ENCODE data around the gene ATP6AP1. TPM values are rescaled to one million over a fixed set of nuclear protein-coding genes. Genes with fewer than 3 reads are reported as not detected.

Gene ATP6AP1
- total and polyA plus RNA-seq, 10 of the 15 experiments (the other 5 are each of a cell fraction or from before 2014, with no cell fraction given) = 4.5 to 56.4 (median 32.0) TPM

DNA sequence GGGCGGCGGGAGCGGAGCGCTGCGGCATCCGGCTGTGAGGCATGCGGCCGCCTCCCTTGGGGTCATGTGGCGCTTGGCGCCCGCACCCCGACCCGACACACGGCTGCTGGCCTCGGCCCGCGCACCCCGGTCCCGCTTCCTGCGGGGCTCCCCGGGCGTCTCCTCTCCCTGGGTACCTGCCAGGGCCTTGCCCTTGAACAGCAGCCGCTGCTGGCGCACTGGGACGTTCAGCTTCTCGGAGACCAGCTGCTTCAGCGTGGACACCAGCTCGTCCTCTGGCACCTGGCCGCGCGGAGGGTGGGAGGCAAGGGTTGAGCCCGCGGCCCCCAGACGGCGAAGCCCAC is 57.5 kb downstream of the ATP6AP1 start:
- Histone ChIP-seq H3K4me2 (ENCODE audit: control insufficient read depth, insufficient read depth) (peak overlapping the region; percentile 77), H3K9me3 (replicated peaks; ENCODE audit: control insufficient read depth, insufficient read depth, low read length) (no peaks in the 10 kb centered on the region; the same call in 2 of the 3 replicates), H3K4me3 (peak overlapping the region; percentile 64), H2AFZ (ENCODE audit: control insufficient read depth, low read depth, low read length) (peak overlapping the region; percentile 19; the same call in 1 of the 2 replicates), H3K27ac (ENCODE audit: control insufficient read depth, insufficient read depth) (peak overlapping the region; percentile 42), H3K27me3 (replicated peaks in 1 of 2; ENCODE audit: control insufficient read depth in 2 of 2, insufficient read depth in 2 of 2, low read length in 1 of 2) (no peaks in the 10 kb centered on the region), H3K36me3 (ENCODE audit: control insufficient read depth in 2 of 2, insufficient read depth in 2 of 2, low read length in 1 of 2) (peaks cover 0 to 2% of the 10 kb centered on the region in 2 experiments; a peak in 2 of 4 replicates), H4K20me1 (ENCODE audit: control insufficient read depth, insufficient read depth) (no peaks in the 10 kb centered on the region), H3K4me1 (ENCODE audit: control insufficient read depth, insufficient read depth, low read length) (peaks cover 8% of the 10 kb centered on the region; the same call in 1 of the 2 replicates), H3K79me2 (ENCODE audit: control insufficient read depth, insufficient read depth, low read length) (peaks cover 21% of the 10 kb centered on the region), H3K9ac (ENCODE audit: control insufficient read depth, insufficient read depth, low read length) (peak overlapping the region; percentile 75)
- intact Hi-C loops (cut with micrococcal nuclease; ENCODE audit: unreplicated experiment) (no loop called here), in situ Hi-C loops (cut with MboI) (no loop called here)
- FAIRE-seq (no peak), ATAC-seq (peak; percentile 9), DNase-seq (ENCODE audit: low read depth, low spot score) (no peak)
- 27% methylated on average over 35 of the region's 35 CpGs for WGBS (ENCODE audit: insufficient coverage, insufficient replicate concordance, low lambda C conversion rate, missing lambda C conversion rate)
- ChIA-PET POLR2A (interaction anchor here (1.0 to 1.3 kb wide), 3 partner anchors 8 to 25 kb away, joined by 3 to 7 read pairs (median 4); partner anchors contain the start of gene LAGE3), CTCF (interaction anchor here (2.1 kb wide), 1 partner anchor 41 kb away, joined by 6 read pairs; no protein-coding TSS in a partner anchor), SMC1A (ENCODE audit: uncharacterized antibody, unreplicated experiment) (interaction anchor here (1.5 to 1.6 kb wide), 2 partner anchors 9 to 41 kb away, joined by 3 to 7 read pairs; no protein-coding TSS in a partner anchor), RAD21 (ENCODE audit: unreplicated experiment) (interaction anchor here (1.4 to 1.5 kb wide), 2 partner anchors 11 to 41 kb away, joined by 4 read pairs; no protein-coding TSS in a partner anchor)
- TF ChIP-seq, protein P1, sequence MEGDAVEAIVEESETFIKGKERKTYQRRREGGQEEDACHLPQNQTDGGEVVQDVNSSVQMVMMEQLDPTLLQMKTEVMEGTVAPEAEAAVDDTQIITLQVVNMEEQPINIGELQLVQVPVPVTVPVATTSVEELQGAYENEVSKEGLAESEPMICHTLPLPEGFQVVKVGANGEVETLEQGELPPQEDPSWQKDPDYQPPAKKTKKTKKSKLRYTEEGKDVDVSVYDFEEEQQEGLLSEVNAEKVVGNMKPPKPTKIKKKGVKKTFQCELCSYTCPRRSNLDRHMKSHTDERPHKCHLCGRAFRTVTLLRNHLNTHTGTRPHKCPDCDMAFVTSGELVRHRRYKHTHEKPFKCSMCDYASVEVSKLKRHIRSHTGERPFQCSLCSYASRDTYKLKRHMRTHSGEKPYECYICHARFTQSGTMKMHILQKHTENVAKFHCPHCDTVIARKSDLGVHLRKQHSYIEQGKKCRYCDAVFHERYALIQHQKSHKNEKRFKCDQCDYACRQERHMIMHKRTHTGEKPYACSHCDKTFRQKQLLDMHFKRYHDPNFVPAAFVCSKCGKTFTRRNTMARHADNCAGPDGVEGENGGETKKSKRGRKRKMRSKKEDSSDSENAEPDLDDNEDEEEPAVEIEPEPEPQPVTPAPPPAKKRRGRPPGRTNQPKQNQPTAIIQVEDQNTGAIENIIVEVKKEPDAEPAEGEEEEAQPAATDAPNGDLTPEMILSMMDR (IDR thresholded peaks at IDR 0.05 in 2 of 3, conservative IDR thresholded peaks at IDR 0.05 in 1 of 3; ENCODE audit: control insufficient read depth in 2 of 3, extremely low read depth in 1 of 3, insufficient read depth in 1 of 3, low read depth in 3 of 3, low read length in 3 of 3) = no peak
- TF ChIP-seq SRF (IDR thresholded peaks at IDR 0.05; ENCODE audit: low read depth in 2 of 2, low read length in 2 of 2) (no peak), HDAC2 (IDR thresholded peaks at IDR 0.05) (no peak), POLR2A (IDR thresholded peaks at IDR 0.05; ENCODE audit: low read depth, low read length) (0 out of 2 replicates have a peak, but pooled peaks have one; percentile 10), HDGF (IDR thresholded peaks at IDR 0.05) (no peak), ZBTB4 (CRISPR knock-in tag; IDR thresholded peaks at IDR 0.05) (no peak), NR2F1 (conservative IDR thresholded peaks at IDR 0.05) (0 out of 2 replicates have a peak, but pooled peaks have one; percentile 34)
- BruUV-seq (replicated peaks) = no TSS peak

Small RNAs within 50 kb of the gene (microRNA-seq; reads per million reads assigned to microRNA genes)
- not detected for gene MIR6858

Small RNAs within 50 kb of the gene (small RNA-seq; reads per million reads assigned to genes)
- gene MIR6858 (0.35 reads per million), gene SNORA70 (not detected)

Other genes starting within 250 kb of the ATP6AP1 start
Only the 7 nearest of the 22 such genes appear.
- 13.1 and 16.0 TPM in 2 replicates for gene EMD, start 49.4 kb upstream of the ATP6AP1 start, total RNA-seq (2014; rRNA removed)
- gene EMD, start 49.4 kb upstream of the ATP6AP1 start, total RNA-seq (2014; rRNA removed; fragmentation: Illumina TruSeq; extraction: Trizol) = 26.7 and 27.1 TPM in 2 replicates
- gene EMD, start 49.4 kb upstream of the ATP6AP1 start, total RNA-seq (2021) = 58.5 and 59.3 TPM in 2 replicates
- gene EMD, start 49.4 kb upstream of the ATP6AP1 start, polyA plus RNA-seq (2011; rRNA removed) = 15.3 and 23.3 TPM in 2 replicates
- gene EMD, start 49.4 kb upstream of the ATP6AP1 start, polyA plus RNA-seq (2014; fragmentation: Illumina TruSeq; extraction: Trizol) = 63.8 and 83.3 TPM in 2 replicates
- 1 to 10 TPM in 1 of 2 experiments, under 1 TPM in 1; 0.76 to 1.9 TPM for gene EMD, start 49.4 kb upstream of the ATP6AP1 start, polyA plus RNA-seq (2014; fragmentation: Nextera tagmentation; extraction: Ambion mirVana)
- 63.9 TPM in 2 replicates for gene EMD, start 49.4 kb upstream of the ATP6AP1 start, polyA plus RNA-seq (2014; rRNA removed)
- gene EMD, start 49.4 kb upstream of the ATP6AP1 start, polyA plus RNA-seq (2016; fragmentation: Nextera tagmentation; extraction: Ambion mirVana) = 100 to 1,000 TPM in 1 of 2 experiments, 10 to 100 TPM in 1; 89.5 to 100 TPM
- 4,925 and 4,997 TPM in 2 replicates for gene RPL10, start 30.3 kb upstream of the ATP6AP1 start, total RNA-seq (2014; rRNA removed)
- 3,759 and 3,772 TPM in 2 replicates for gene RPL10, start 30.3 kb upstream of the ATP6AP1 start, total RNA-seq (2014; rRNA removed; fragmentation: Illumina TruSeq; extraction: Trizol)
- 4,064 and 4,152 TPM in 2 replicates for gene RPL10, start 30.3 kb upstream of the ATP6AP1 start, total RNA-seq (2021)
- gene RPL10, start 30.3 kb upstream of the ATP6AP1 start, polyA plus RNA-seq (2011; rRNA removed) = 2,618 and 3,504 TPM in 2 replicates
- gene RPL10, start 30.3 kb upstream of the ATP6AP1 start, polyA plus RNA-seq (2014; fragmentation: Illumina TruSeq; extraction: Trizol) = 6,343 and 6,987 TPM in 2 replicates
- 1,000 to 10,000 TPM; 5,383 to 7,222 TPM for gene RPL10, start 30.3 kb upstream of the ATP6AP1 start, polyA plus RNA-seq (2014; fragmentation: Nextera tagmentation; extraction: Ambion mirVana)
- 6,238 and 6,871 TPM in 2 replicates for gene RPL10, start 30.3 kb upstream of the ATP6AP1 start, polyA plus RNA-seq (2014; rRNA removed)
- gene RPL10, start 30.3 kb upstream of the ATP6AP1 start, polyA plus RNA-seq (2016; fragmentation: Nextera tagmentation; extraction: Ambion mirVana) = 1,000 to 10,000 TPM; 1,938 to 2,032 TPM
- gene DNASE1L1, start 19.4 kb upstream of the ATP6AP1 start, total RNA-seq (2014; rRNA removed) = 19.3 and 19.7 TPM in 2 replicates
- 6.4 and 7.3 TPM in 2 replicates for gene DNASE1L1, start 19.4 kb upstream of the ATP6AP1 start, total RNA-seq (2014; rRNA removed; fragmentation: Illumina TruSeq; extraction: Trizol)
- gene DNASE1L1, start 19.4 kb upstream of the ATP6AP1 start, total RNA-seq (2021) = 13.5 and 14.6 TPM in 2 replicates
- 3.1 and 4.4 TPM in 2 replicates for gene DNASE1L1, start 19.4 kb upstream of the ATP6AP1 start, polyA plus RNA-seq (2011; rRNA removed)
- gene DNASE1L1, start 19.4 kb upstream of the ATP6AP1 start, polyA plus RNA-seq (2014; fragmentation: Illumina TruSeq; extraction: Trizol) = 4.1 and 6.7 TPM in 2 replicates
- under 1 TPM; 0.60 to 0.74 TPM for gene DNASE1L1, start 19.4 kb upstream of the ATP6AP1 start, polyA plus RNA-seq (2014; fragmentation: Nextera tagmentation; extraction: Ambion mirVana)
- 20.0 and 22.7 TPM in 2 replicates for gene DNASE1L1, start 19.4 kb upstream of the ATP6AP1 start, polyA plus RNA-seq (2014; rRNA removed)
- 10 to 100 TPM in 1 of 2 experiments, 1 to 10 TPM in 1; 6.9 to 10.9 TPM for gene DNASE1L1, start 19.4 kb upstream of the ATP6AP1 start, polyA plus RNA-seq (2016; fragmentation: Nextera tagmentation; extraction: Ambion mirVana)
- 25.3 and 31.3 TPM in 2 replicates for gene TAFAZZIN, start 17.1 kb upstream of the ATP6AP1 start, total RNA-seq (2014; rRNA removed)
- gene TAFAZZIN, start 17.1 kb upstream of the ATP6AP1 start, total RNA-seq (2014; rRNA removed; fragmentation: Illumina TruSeq; extraction: Trizol) = 14.2 and 15.3 TPM in 2 replicates
- gene TAFAZZIN, start 17.1 kb upstream of the ATP6AP1 start, total RNA-seq (2021) = 37.0 and 39.2 TPM in 2 replicates
- 15.7 and 20.0 TPM in 2 replicates for gene TAFAZZIN, start 17.1 kb upstream of the ATP6AP1 start, polyA plus RNA-seq (2011; rRNA removed)
- 21.8 and 22.6 TPM in 2 replicates for gene TAFAZZIN, start 17.1 kb upstream of the ATP6AP1 start, polyA plus RNA-seq (2014; fragmentation: Illumina TruSeq; extraction: Trizol)
- 1 to 10 TPM in 1 of 2 experiments, under 1 TPM in 1; 0.71 to 1.4 TPM for gene TAFAZZIN, start 17.1 kb upstream of the ATP6AP1 start, polyA plus RNA-seq (2014; fragmentation: Nextera tagmentation; extraction: Ambion mirVana)
- gene TAFAZZIN, start 17.1 kb upstream of the ATP6AP1 start, polyA plus RNA-seq (2014; rRNA removed) = 43.1 and 50.4 TPM in 2 replicates
- 10 to 100 TPM; 25.0 to 31.6 TPM for gene TAFAZZIN, start 17.1 kb upstream of the ATP6AP1 start, polyA plus RNA-seq (2016; fragmentation: Nextera tagmentation; extraction: Ambion mirVana)
- gene GDI1, start 8.5 kb downstream of the ATP6AP1 start, total RNA-seq (2014; rRNA removed) = 46.6 and 59.9 TPM in 2 replicates
- 22.2 and 22.7 TPM in 2 replicates for gene GDI1, start 8.5 kb downstream of the ATP6AP1 start, total RNA-seq (2014; rRNA removed; fragmentation: Illumina TruSeq; extraction: Trizol)
- 57.9 and 61.3 TPM in 2 replicates for gene GDI1, start 8.5 kb downstream of the ATP6AP1 start, total RNA-seq (2021)
- gene GDI1, start 8.5 kb downstream of the ATP6AP1 start, polyA plus RNA-seq (2011; rRNA removed) = 48.1 and 102 TPM in 2 replicates
- 45.1 and 64.1 TPM in 2 replicates for gene GDI1, start 8.5 kb downstream of the ATP6AP1 start, polyA plus RNA-seq (2014; fragmentation: Illumina TruSeq; extraction: Trizol)
- 1 to 10 TPM in 1 of 2 experiments, under 1 TPM in 1; 0.92 to 4.3 TPM for gene GDI1, start 8.5 kb downstream of the ATP6AP1 start, polyA plus RNA-seq (2014; fragmentation: Nextera tagmentation; extraction: Ambion mirVana)
- gene GDI1, start 8.5 kb downstream of the ATP6AP1 start, polyA plus RNA-seq (2014; rRNA removed) = 82.1 and 101 TPM in 2 replicates
- 10 to 100 TPM; 34.5 to 39.3 TPM for gene GDI1, start 8.5 kb downstream of the ATP6AP1 start, polyA plus RNA-seq (2016; fragmentation: Nextera tagmentation; extraction: Ambion mirVana)
- gene FAM50A, start 15.5 kb downstream of the ATP6AP1 start, total RNA-seq (2014; rRNA removed) = 25.8 and 32.1 TPM in 2 replicates
- gene FAM50A, start 15.5 kb downstream of the ATP6AP1 start, total RNA-seq (2014; rRNA removed; fragmentation: Illumina TruSeq; extraction: Trizol) = 37.0 and 39.5 TPM in 2 replicates
- 44.3 and 46.7 TPM in 2 replicates for gene FAM50A, start 15.5 kb downstream of the ATP6AP1 start, total RNA-seq (2021)
- gene FAM50A, start 15.5 kb downstream of the ATP6AP1 start, polyA plus RNA-seq (2011; rRNA removed) = 23.0 and 30.2 TPM in 2 replicates
- 32.9 and 43.9 TPM in 2 replicates for gene FAM50A, start 15.5 kb downstream of the ATP6AP1 start, polyA plus RNA-seq (2014; fragmentation: Illumina TruSeq; extraction: Trizol)
- 1 to 10 TPM; 4.2 to 5.4 TPM for gene FAM50A, start 15.5 kb downstream of the ATP6AP1 start, polyA plus RNA-seq (2014; fragmentation: Nextera tagmentation; extraction: Ambion mirVana)
- 45.8 and 51.3 TPM in 2 replicates for gene FAM50A, start 15.5 kb downstream of the ATP6AP1 start, polyA plus RNA-seq (2014; rRNA removed)
- gene FAM50A, start 15.5 kb downstream of the ATP6AP1 start, polyA plus RNA-seq (2016; fragmentation: Nextera tagmentation; extraction: Ambion mirVana) = 10 to 100 TPM; 20.4 to 40.9 TPM
- gene PLXNA3, start 29.6 kb downstream of the ATP6AP1 start, total RNA-seq (2014; rRNA removed) = 2.7 and 3.6 TPM in 2 replicates
- gene PLXNA3, start 29.6 kb downstream of the ATP6AP1 start, total RNA-seq (2014; rRNA removed; fragmentation: Illumina TruSeq; extraction: Trizol) = 3.3 and 3.7 TPM in 2 replicates
- gene PLXNA3, start 29.6 kb downstream of the ATP6AP1 start, total RNA-seq (2021) = 19.2 and 26.8 TPM in 2 replicates
- gene PLXNA3, start 29.6 kb downstream of the ATP6AP1 start, polyA plus RNA-seq (2011; rRNA removed) = 3.2 and 11.0 TPM in 2 replicates
- gene PLXNA3, start 29.6 kb downstream of the ATP6AP1 start, polyA plus RNA-seq (2014; fragmentation: Illumina TruSeq; extraction: Trizol) = 4.8 and 10.8 TPM in 2 replicates
- gene PLXNA3, start 29.6 kb downstream of the ATP6AP1 start, polyA plus RNA-seq (2014; fragmentation: Nextera tagmentation; extraction: Ambion mirVana) = under 1 TPM; 0.26 to 0.32 TPM
- 14.5 and 20.1 TPM in 2 replicates for gene PLXNA3, start 29.6 kb downstream of the ATP6AP1 start, polyA plus RNA-seq (2014; rRNA removed)
- 1 to 10 TPM; 3.0 to 3.4 TPM for gene PLXNA3, start 29.6 kb downstream of the ATP6AP1 start, polyA plus RNA-seq (2016; fragmentation: Nextera tagmentation; extraction: Ambion mirVana)

Data from GM12878 (cell line).